Stimulated activated CD8-positive, alpha-beta memory T cell treated with anti-CD3 and anti-CD28 coated beads, Interleukin-4, amount 100 ng/mL, for 4 hours (primary cell): Measurements from ENCODE around the gene ZNF474.

ENCODE experiments used
- DNase-seq, 2 donors: peaks; one replicate each; pipeline ENCODE4 v3.0.0-alpha.2; 2020; ENCODE audit warnings: low read depth in 2 of 2, low spot score in 1 of 2

The ZNF474 gene

GRCh38 chr5:122180146-122180712, 50.9 kb downstream of the ZNF474 start:
- no peak for DNase-seq

- no peak for DNase-seq
These were observed 51.7 kb downstream of the ZNF474 start for GRCh38 chr5:122180863-122181548.

- no peak for DNase-seq
These were observed 52.5 kb downstream of the ZNF474 start for GRCh38 chr5:122181863-122182262.

- DNase-seq, result no peak
These were observed 53.2 kb downstream of the ZNF474 start for GRCh38 chr5:122182491-122182921.

- DNase-seq, result no peak
These were observed 53.9 kb downstream of the ZNF474 start for GRCh38 chr5:122183098-122183787.

- DNase-seq, result no peak
These were observed 54.4 kb downstream of the ZNF474 start for GRCh38 chr5:122183788-122184170.

GRCh38 chr5:122184676-122185255, 55.4 kb downstream of the ZNF474 start:
- DNase-seq, result no peak

- DNase-seq, result no peak
These were observed 58.1 kb downstream of the ZNF474 start for GRCh38 chr5:122187426-122187825.

- DNase-seq, result no peak
These were observed 60.8 kb downstream of the ZNF474 start for GRCh38 chr5:122190156-122190555.

GRCh38 chr5:122192497-122193496, 63.5 kb downstream of the ZNF474 start:
- no peak for DNase-seq

- no peak for DNase-seq
These were observed 66.6 kb downstream of the ZNF474 start for GRCh38 chr5:122195802-122196394.

GRCh38 chr5:122199146-122199545, 69.8 kb downstream of the ZNF474 start:
- no peak for DNase-seq

- DNase-seq, result no peak
These were observed 71.1 kb downstream of the ZNF474 start for GRCh38 chr5:122200450-122200849.

GRCh38 chr5:122200865-122201264, 71.5 kb downstream of the ZNF474 start:
- no peak for DNase-seq

- no peak for DNase-seq
These were observed 72.0 kb downstream of the ZNF474 start for GRCh38 chr5:122201365-122201764.

GRCh38 chr5:122202952-122203351, 73.6 kb downstream of the ZNF474 start:
- DNase-seq, result no peak
